H9 (cell line): ENCODE data around the gene KRTAP10-3. TPM values are rescaled to one million over a fixed set of nuclear protein-coding genes. Genes with fewer than 3 reads are reported as not detected.
A peak's percentile ranks its signal among the peaks of the same experiment; 100 is the strongest.

ENCODE experiments used
- DNase-seq: peaks from one replicate; pipeline ENCODE4 v3.0.0-alpha.2; 2017
- H2AFZ ChIP-seq: one replicate; pipeline ENCODE4 v1.6.1; 2013; ENCODE audit warnings: mild to moderate bottlenecking, low read length, control low read depth, moderate library complexity
- H2AK5ac ChIP-seq: 2 replicates; pipeline ENCODE4 v1.6.1; 2013; ENCODE audit warnings: low read length, control low read depth, mixed read lengths; ENCODE audit not compliant: insufficient read length
- H2BK120ac ChIP-seq: one replicate; pipeline ENCODE4 v1.6.1; 2013; ENCODE audit warnings: low read depth, mild to moderate bottlenecking, low read length, control low read depth, inconsistent platforms; ENCODE audit not compliant: poor library complexity, severe bottlenecking
- H2BK12ac ChIP-seq: 2 replicates; pipeline ENCODE4 v1.6.1; 2013; ENCODE audit warnings: low read length, control low read depth, mixed read lengths, low read depth; ENCODE audit not compliant: insufficient read length
- H2BK15ac ChIP-seq: 2 replicates; pipeline ENCODE4 v1.6.1; 2013; ENCODE audit warnings: low read depth, low read length, control low read depth
- H2BK20ac ChIP-seq: one replicate; pipeline ENCODE4 v1.6.1; 2013; ENCODE audit warnings: low read depth, mild to moderate bottlenecking, low read length, control low read depth, inconsistent platforms; ENCODE audit not compliant: poor library complexity, severe bottlenecking
- H2BK5ac ChIP-seq: 2 replicates; pipeline ENCODE4 v1.6.1; 2013; ENCODE audit warnings: low read length, control low read depth, mixed read lengths; ENCODE audit not compliant: insufficient read length
- H3K14ac ChIP-seq: 2 replicates; pipeline ENCODE4 v1.6.1; 2013; ENCODE audit warnings: low read length, control low read depth; ENCODE audit not compliant: insufficient read depth
- H3K18ac ChIP-seq: 2 replicates; pipeline ENCODE4 v1.6.1; 2013; ENCODE audit warnings: low read depth, mild to moderate bottlenecking, mixed read lengths, low read length, control low read depth; ENCODE audit not compliant: insufficient read length
- H3K23ac ChIP-seq: 2 replicates; pipeline ENCODE4 v1.6.1; 2013; ENCODE audit warnings: low read length, control low read depth, mixed read lengths, low read depth; ENCODE audit not compliant: insufficient read length
- H3K23me2 ChIP-seq: 2 replicates; pipeline ENCODE4 v1.6.1; 2013; ENCODE audit warnings: low read depth, mild to moderate bottlenecking, mixed read lengths, low read length, control low read depth; ENCODE audit not compliant: insufficient read length, poor library complexity, severe bottlenecking
- H3K27ac ChIP-seq: 2 replicates; pipeline ENCODE4 v1.5.1; 2013; ENCODE audit warnings: low read length, control low read depth, mixed read lengths, low read depth; ENCODE audit not compliant: insufficient read length
- H3K27me3 ChIP-seq: 2 replicates; pipeline ENCODE4 v1.6.1; 2013; ENCODE audit warnings: low read length, control low read depth, inconsistent platforms; ENCODE audit not compliant: insufficient read depth
- H3K4ac ChIP-seq: 2 replicates; pipeline ENCODE4 v1.6.1; 2013; ENCODE audit warnings: low read depth, mild to moderate bottlenecking, control low read depth, inconsistent platforms, low read length, moderate library complexity
- H3K4me1 ChIP-seq: 2 replicates; pipeline ENCODE4 v1.6.1; 2013; ENCODE audit warnings: low read length, control low read depth, inconsistent platforms; ENCODE audit not compliant: insufficient read depth
- H3K4me2 ChIP-seq: 2 replicates; pipeline ENCODE4 v1.6.1; 2013; ENCODE audit warnings: low read length, control low read depth, mixed read lengths; ENCODE audit not compliant: insufficient read length, insufficient read depth
- H3K56ac ChIP-seq: 2 replicates; pipeline ENCODE4 v1.6.1; 2013; ENCODE audit warnings: low read depth, mild to moderate bottlenecking, mixed read lengths, low read length, control low read depth; ENCODE audit not compliant: insufficient read length
- H3K79me1 ChIP-seq: 2 replicates; pipeline ENCODE4 v1.6.1; 2013; ENCODE audit warnings: low read depth, mild to moderate bottlenecking, moderate library complexity, low read length, control low read depth, inconsistent platforms; ENCODE audit not compliant: insufficient read depth, poor library complexity, severe bottlenecking
- H3K79me2 ChIP-seq: 2 replicates; pipeline ENCODE4 v1.6.1; 2013; ENCODE audit warnings: low read length, control low read depth, inconsistent platforms; ENCODE audit not compliant: insufficient read depth
- H3K9ac ChIP-seq: 2 replicates; pipeline ENCODE4 v1.6.1; 2013; ENCODE audit warnings: low read length, control low read depth, mixed read lengths; ENCODE audit not compliant: insufficient read length; ENCODE audit errors: extremely low read depth
- H3K9me3 ChIP-seq: one replicate; pipeline ENCODE4 v1.6.1; 2013; ENCODE audit warnings: low read depth, low read length, inconsistent platforms; ENCODE audit not compliant: control insufficient read depth
- H3T11ph ChIP-seq: one replicate; pipeline ENCODE4 v1.6.1; 2013; ENCODE audit warnings: mild to moderate bottlenecking, low read length, control low read depth, inconsistent platforms
- H4K20me1 ChIP-seq: one replicate; pipeline ENCODE4 v1.6.1; 2013; ENCODE audit not compliant: control insufficient read depth, insufficient read length, insufficient read depth
- H4K5ac ChIP-seq: 2 replicates; pipeline ENCODE4 v1.6.1; 2013; ENCODE audit warnings: low read depth, mild to moderate bottlenecking, mixed read lengths, low read length, control low read depth; ENCODE audit not compliant: insufficient read length
- H4K8ac ChIP-seq: replicated peaks from 2 replicates; pipeline ENCODE4 v1.6.1; 2013; ENCODE audit warnings: low read length, control low read depth, mixed read lengths, low read depth; ENCODE audit not compliant: insufficient read length
- H4K91ac ChIP-seq: 2 replicates; pipeline ENCODE4 v1.6.1; 2013; ENCODE audit warnings: low read depth, mild to moderate bottlenecking, moderate library complexity, mixed read lengths, low read length, control low read depth; ENCODE audit not compliant: insufficient read length
- H3K27ac Mint-ChIP-seq, 3 experiments: 2 replicates in 2 of 3; 3 replicates in 1 of 3; pipeline ENCODE4 v1.8.0; 2020 to 2021; ENCODE audit warnings: mixed read lengths in 3 of 3, mild to moderate bottlenecking in 1 of 3, moderate library complexity in 1 of 3
- H3K27me3 Mint-ChIP-seq: 2 replicates; pipeline ENCODE4 v1.8.0; 2021; ENCODE audit warnings: low read depth, mild to moderate bottlenecking, moderate library complexity, mixed read lengths
- H3K36me3 Mint-ChIP-seq, 3 experiments: 2 replicates in 2 of 3; 3 replicates in 1 of 3; pipeline ENCODE4 v1.8.0; 2020 to 2021; ENCODE audit warnings: low read depth in 3 of 3, mixed read lengths in 3 of 3; ENCODE audit not compliant: insufficient read depth in 1 of 3
- H3K4me1 Mint-ChIP-seq, 2 experiments: 2 replicates each; pipeline ENCODE4 v1.8.0; 2020; ENCODE audit warnings: mixed read lengths in 2 of 2
- H3K4me3 Mint-ChIP-seq, 2 experiments: 2 replicates in 1 of 2; 3 replicates in 1 of 2; pipeline ENCODE4 v1.8.0; 2020 to 2021; ENCODE audit warnings: mild to moderate bottlenecking in 2 of 2, mixed read lengths in 2 of 2, moderate library complexity in 1 of 2
- H3K9me3 Mint-ChIP-seq, 2 experiments: 2 replicates in 1 of 2; 3 replicates in 1 of 2; pipeline ENCODE4 v1.8.0; 2020; ENCODE audit warnings: mild to moderate bottlenecking in 2 of 2, mixed read lengths in 2 of 2, moderate library complexity in 1 of 2
- CTCF ChIP-seq: fragments of 200-600 bp; sonication (generic); conservative IDR thresholded peaks from 3 replicates; pipeline ENCODE4 v1.8.0; 2021; ENCODE audit warnings: antibody characterized with exemption, mild to moderate bottlenecking
- WGBS: extraction: QIAGEN DNeasy Blood & Tissue Kit; methylation state at CpG from one replicate; pipeline ENCODE4 v1.1.7; 2013; ENCODE audit warnings: missing lambda C conversion rate, low lambda C conversion rate, mixed read lengths; ENCODE audit not compliant: insufficient read length; ENCODE audit errors: extremely low coverage; 5-methylcytosine and 5-hydroxymethylcytosine counted together
- total RNA-seq: library from RNA; stranded (reverse); gene quantifications from 2 replicates; pipeline ENCODE4 v1.2.1, GENCODE V29; 2021

KRTAP10-3 gene
- total RNA-seq, 1 experiment from 2014 or later: not detected

- peaks cover 42 to 54% of the 10 kb centered on the region in 2 experiments for H3K4me1 Mint-ChIP-seq
- peaks cover 3% of the 10 kb centered on the region for H3K27me3 Mint-ChIP-seq
- H4K91ac ChIP-seq: no peak within 1 kb of the TSS
- no peak within 1 kb of the TSS for H3K9ac ChIP-seq
- H3K4me3 Mint-ChIP-seq: no peak within 1 kb of the TSS; a peak in 1 of 5 replicates
- H3K4ac ChIP-seq: no peak within 1 kb of the TSS; the same call in 1 of the 2 replicates
- no peak within 1 kb of the TSS for H3K23ac ChIP-seq
- H4K20me1 ChIP-seq: no peaks in the 10 kb centered on the region
- no peak within 1 kb of the TSS for H3K4me2 ChIP-seq
- no peak for TF ChIP-seq CTCF
- no peak within 1 kb of the TSS for H2BK12ac ChIP-seq
- H3K14ac ChIP-seq: peak within 1 kb of the TSS; percentile 53
- H3K27me3 ChIP-seq: no peaks in the 10 kb centered on the region
- no peak within 1 kb of the TSS for H3K18ac ChIP-seq
- no peaks in the 10 kb centered on the region for H3K23me2 ChIP-seq
- no peaks in the 10 kb centered on the region for H3K79me2 ChIP-seq
- no peak within 1 kb of the TSS for H3K56ac ChIP-seq
- H3K27ac ChIP-seq: no peak within 1 kb of the TSS
- H2AFZ ChIP-seq: no peak within 1 kb of the TSS
- WGBS: no CpG with 5 or more reads among the region's 17 CpGs
- no peak within 1 kb of the TSS for H2BK5ac ChIP-seq
- H3K4me1 ChIP-seq: peaks cover 6% of the 10 kb centered on the region; the same call in 1 of the 2 replicates
- H3K27ac Mint-ChIP-seq: peak within 1 kb of the TSS in 2 of 3 experiments; percentile 82 to 85; a peak in 6 of 7 replicates
- peak; percentile 28 for DNase-seq
- H2AK5ac ChIP-seq: no peak within 1 kb of the TSS
- H4K5ac ChIP-seq: no peak within 1 kb of the TSS
- no peak within 1 kb of the TSS for H3T11ph ChIP-seq
- no peak within 1 kb of the TSS for H2BK20ac ChIP-seq
- peaks cover 7 to 11% of the 10 kb centered on the region in 2 experiments; a peak in 4 of 5 replicates for H3K9me3 Mint-ChIP-seq
- no peak within 1 kb of the TSS for H4K8ac ChIP-seq
- H2BK120ac ChIP-seq: no peak within 1 kb of the TSS
- no peaks in the 10 kb centered on the region for H3K9me3 ChIP-seq
- H3K79me1 ChIP-seq: no peaks in the 10 kb centered on the region
- peak within 1 kb of the TSS; percentile 87; the same call in 1 of the 2 replicates for H2BK15ac ChIP-seq
- peaks cover 0 to 14% (median 9%) of the 10 kb centered on the region in 3 experiments; a peak in 3 of 7 replicates for H3K36me3 Mint-ChIP-seq
These were observed 7.1 kb downstream of the KRTAP10-3 start, which contains the start of gene KRTAP10-2 for GRCh38 chr21:44551340-44551961. TSS of gene KRTAP10-2 (minus strand) at chr21:44551505. CDS start at chr21:44551458, 47 bp downstream.
